Esophagus mucosa (tissue), 1 donor: ENCODE results near the gene TRIM31. TPM values are rescaled to one million over a fixed set of nuclear protein-coding genes. Genes with fewer than 3 reads are reported as not detected.
A peak's percentile ranks its signal among the peaks of the same experiment; 100 is the strongest.
"Not testable (repeated sequence)": the region's sequence is repeated elsewhere in the genome, so short reads cannot be mapped to it uniquely, and the experiment has no call there.

ENCODE experiments used
- ATAC-seq: fragments of 200-7000 bp; cut with Tn5 transposase; one replicate; pipeline ENCODE4 v1.9.1; 2020
- total RNA-seq: library from RNA; stranded (reverse); gene quantifications from one replicate; pipeline ENCODE4 v1.2.4, GENCODE V29; 2023
- donor health status: DM: yes; HTN: yes; CAD: no.

The TRIM31 gene
- total RNA-seq, 1 donor from 2014 or later, result 0.20 TPM

GRCh38 chr6:30147096-30147495, 34.2 kb upstream of the TRIM31 start:
- no peak for ATAC-seq

GRCh38 chr6:30145818-30146217, 32.9 kb upstream of the TRIM31 start:
- ATAC-seq, result no peak

- no peak for ATAC-seq
These were observed 31.9 kb upstream of the TRIM31 start for GRCh38 chr6:30144811-30145210.

- ATAC-seq, result no peak
These were observed 30.9 kb upstream of the TRIM31 start for GRCh38 chr6:30143780-30144179.

- ATAC-seq, result no peak
These were observed 29.8 kb upstream of the TRIM31 start for GRCh38 chr6:30142665-30143064.

GRCh38 chr6:30140240-30140639, 27.4 kb upstream of the TRIM31 start:
- not testable (repeated sequence) for ATAC-seq

- no peak for ATAC-seq
These were observed 23.8 kb upstream of the TRIM31 start for GRCh38 chr6:30136570-30137286.

- no peak for ATAC-seq
These were observed 22.9 kb upstream of the TRIM31 start, which contains the start of gene TRIM40 for GRCh38 chr6:30135757-30136156. Gene TRIM40, plus strand, starts transcription at chr6:30136140. Its CDS starts 897 bp downstream, at chr6:30137037.

- no peak for ATAC-seq
These were observed 22.3 kb upstream of the TRIM31 start for GRCh38 chr6:30135147-30135546.

GRCh38 chr6:30131947-30132497, 19.1 kb upstream of the TRIM31 start:
- ATAC-seq, result no peak

- peak; percentile 86 for ATAC-seq
These were observed 18.3 kb upstream of the TRIM31 start for GRCh38 chr6:30130887-30131862.

GRCh38 chr6:30130179-30130679, 17.3 kb upstream of the TRIM31 start:
- no peak for ATAC-seq

GRCh38 chr6:30129265-30130178, 16.6 kb upstream of the TRIM31 start:
- no peak for ATAC-seq

- no peak for ATAC-seq
These were observed 14.6 kb upstream of the TRIM31 start for GRCh38 chr6:30127238-30128093.

GRCh38 chr6:30122515-30122914, 9.6 kb upstream of the TRIM31 start:
- ATAC-seq, result peak; percentile 88

- ATAC-seq, result no peak
These were observed 8.8 kb upstream of the TRIM31 start for GRCh38 chr6:30121446-30122366.

- ATAC-seq, result not testable (repeated sequence)
These were observed 5.8 kb upstream of the TRIM31 start for GRCh38 chr6:30118691-30119090.

- ATAC-seq, result no peak
These were observed 3.8 kb upstream of the TRIM31 start for GRCh38 chr6:30116724-30117123.

GRCh38 chr6:30113841-30114240, 951 bp upstream of the TRIM31 start:
- no peak for ATAC-seq
